Kidney epithelial cell (primary cell): ENCODE measurements around the gene ELMO1. TPM values are rescaled to one million over a fixed set of nuclear protein-coding genes. Genes with fewer than 3 reads are reported as not detected.

Experiments used
- DNase-seq: peaks from one replicate; pipeline ENCODE4 v3.0.0-alpha.2; 2010; ENCODE audit warnings: low read depth
- H3K27me3 ChIP-seq: 2 replicates; pipeline ENCODE4 v1.6.0; 2011; ENCODE audit warnings: low read length; ENCODE audit not compliant: control insufficient read depth, insufficient read depth
- H3K36me3 ChIP-seq: 2 replicates; pipeline ENCODE4 v1.5.1; 2011; ENCODE audit warnings: low read length; ENCODE audit not compliant: control insufficient read depth, insufficient read depth
- H3K4me3 ChIP-seq: 2 replicates; pipeline ENCODE4 v1.5.1; 2011; ENCODE audit warnings: low read depth, mild to moderate bottlenecking, control low read depth, low read length
- total RNA-seq: library from RNA; depleted of rRNA; stranded (reverse); fragments of >200 nt; gene quantifications from 2 replicates; pipeline ENCODE4 v1.2.3, GENCODE V29; 2015
- TF ChIP-seq, protein P1 (sequence below): IDR thresholded peaks from 2 replicates; pipeline ENCODE4 v1.5.1; 2011; ENCODE audit warnings: mild to moderate bottlenecking, moderate library complexity, low read length, control low read depth, inconsistent platforms; ENCODE audit not compliant: insufficient read depth, poor library complexity, severe bottlenecking

ELMO1 gene
- total RNA-seq, 1 donor from 2014 or later, result 11.4 TPM

DNA sequence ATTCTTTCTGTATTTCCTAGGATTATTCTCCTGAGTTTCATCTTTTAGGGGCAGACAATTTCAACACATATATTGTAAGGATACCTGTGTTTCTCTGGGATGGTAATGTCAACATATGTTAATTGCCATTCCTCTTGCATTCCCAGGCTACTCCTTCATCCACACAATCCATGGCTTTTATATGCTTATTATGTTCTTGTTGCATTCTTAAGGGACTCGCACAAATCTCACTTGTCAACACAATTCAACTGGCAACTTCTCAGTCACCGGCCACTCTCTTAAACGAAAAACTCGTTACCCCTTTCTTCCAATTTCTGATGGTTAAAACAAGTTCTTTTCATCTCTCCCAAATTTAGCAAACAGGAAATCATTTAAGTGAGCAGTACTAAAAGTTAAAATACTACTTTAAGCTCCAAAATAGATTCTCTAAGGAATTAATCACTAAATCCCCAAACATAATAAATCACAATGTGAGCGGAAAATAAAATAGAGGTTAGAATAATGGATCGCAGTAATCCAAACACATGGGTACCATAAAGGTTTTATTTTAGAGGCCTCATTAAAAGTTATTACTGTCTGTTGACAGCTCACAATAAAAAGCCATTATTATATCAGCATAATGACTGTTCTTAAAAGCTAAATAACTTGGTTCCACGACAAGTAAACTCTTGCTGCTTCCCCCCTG lies 223.2 kb downstream of the ELMO1 start:
- H3K36me3 ChIP-seq, result no peaks in the 10 kb centered on the region
- no peak overlapping the region for H3K4me3 ChIP-seq
- DNase-seq, result no peak
- H3K27me3 ChIP-seq, result no peaks in the 10 kb centered on the region
- TF ChIP-seq, protein P1, sequence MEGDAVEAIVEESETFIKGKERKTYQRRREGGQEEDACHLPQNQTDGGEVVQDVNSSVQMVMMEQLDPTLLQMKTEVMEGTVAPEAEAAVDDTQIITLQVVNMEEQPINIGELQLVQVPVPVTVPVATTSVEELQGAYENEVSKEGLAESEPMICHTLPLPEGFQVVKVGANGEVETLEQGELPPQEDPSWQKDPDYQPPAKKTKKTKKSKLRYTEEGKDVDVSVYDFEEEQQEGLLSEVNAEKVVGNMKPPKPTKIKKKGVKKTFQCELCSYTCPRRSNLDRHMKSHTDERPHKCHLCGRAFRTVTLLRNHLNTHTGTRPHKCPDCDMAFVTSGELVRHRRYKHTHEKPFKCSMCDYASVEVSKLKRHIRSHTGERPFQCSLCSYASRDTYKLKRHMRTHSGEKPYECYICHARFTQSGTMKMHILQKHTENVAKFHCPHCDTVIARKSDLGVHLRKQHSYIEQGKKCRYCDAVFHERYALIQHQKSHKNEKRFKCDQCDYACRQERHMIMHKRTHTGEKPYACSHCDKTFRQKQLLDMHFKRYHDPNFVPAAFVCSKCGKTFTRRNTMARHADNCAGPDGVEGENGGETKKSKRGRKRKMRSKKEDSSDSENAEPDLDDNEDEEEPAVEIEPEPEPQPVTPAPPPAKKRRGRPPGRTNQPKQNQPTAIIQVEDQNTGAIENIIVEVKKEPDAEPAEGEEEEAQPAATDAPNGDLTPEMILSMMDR, result no peak

- TF ChIP-seq, protein P1, result no peak
- Histone ChIP-seq H3K36me3 (no peaks in the 10 kb centered on the region), H3K4me3 (no peak overlapping the region), H3K27me3 (no peaks in the 10 kb centered on the region)
- no peak for DNase-seq
Observed at GRCh38 chr7:37224746-37225145, 223.9 kb downstream of the ELMO1 start.

DNA sequence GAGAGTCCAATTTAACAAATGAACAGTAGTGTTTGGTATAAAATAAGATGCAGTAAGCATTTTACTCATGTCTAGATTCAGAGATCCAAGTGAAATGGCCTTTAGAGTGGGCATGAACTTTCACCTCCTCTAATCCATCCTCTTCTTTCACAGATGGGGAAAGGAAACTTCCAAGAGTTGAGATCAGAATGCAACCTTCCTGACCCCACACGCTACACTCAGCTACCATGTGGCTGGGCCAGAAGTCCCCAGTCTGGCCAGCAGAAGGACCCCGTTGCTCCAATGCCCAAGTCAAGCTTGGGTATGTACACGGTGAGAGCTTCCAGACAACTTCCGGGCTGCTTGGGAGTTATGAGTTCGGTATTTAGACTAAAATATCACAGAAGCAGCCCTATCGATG lies 228.0 kb downstream of the ELMO1 start:
- TF ChIP-seq, protein P1, result no peak
- Histone ChIP-seq H3K27me3 (no peaks in the 10 kb centered on the region), H3K36me3 (no peaks in the 10 kb centered on the region), H3K4me3 (no peak overlapping the region)
- DNase-seq, result no peak

DNA sequence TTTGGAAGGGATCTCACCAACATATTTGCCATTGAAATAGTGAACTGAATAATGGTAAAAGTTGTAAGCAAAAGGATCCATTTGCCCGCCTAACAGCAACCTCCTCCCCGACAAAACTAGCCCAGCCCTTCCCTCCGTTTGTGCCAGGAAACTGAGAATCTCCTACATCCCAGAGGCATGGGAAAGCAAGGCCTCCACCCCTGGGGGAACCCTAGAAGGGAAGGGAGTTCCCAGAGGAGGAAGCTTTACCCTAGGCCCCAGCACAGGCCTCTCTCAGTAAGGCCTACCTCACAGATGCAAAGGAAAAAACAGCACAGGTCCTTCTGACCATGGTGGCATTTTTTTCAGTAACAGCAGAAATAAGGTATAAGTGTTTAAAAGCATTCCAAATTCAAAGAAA lies 229.7 kb downstream of the ELMO1 start:
- Histone ChIP-seq H3K4me3 (no peak overlapping the region), H3K27me3 (no peaks in the 10 kb centered on the region), H3K36me3 (no peaks in the 10 kb centered on the region)
- TF ChIP-seq, protein P1, result no peak
- DNase-seq, result no peak

- TF ChIP-seq, protein P1, result no peak
- no peaks in the 10 kb centered on the region for H3K27me3 ChIP-seq
- no peak overlapping the region for H3K4me3 ChIP-seq
- no peaks in the 10 kb centered on the region for H3K36me3 ChIP-seq
- DNase-seq, result no peak
Observed at GRCh38 chr7:37216923-37217322, 231.7 kb downstream of the ELMO1 start.

DNA sequence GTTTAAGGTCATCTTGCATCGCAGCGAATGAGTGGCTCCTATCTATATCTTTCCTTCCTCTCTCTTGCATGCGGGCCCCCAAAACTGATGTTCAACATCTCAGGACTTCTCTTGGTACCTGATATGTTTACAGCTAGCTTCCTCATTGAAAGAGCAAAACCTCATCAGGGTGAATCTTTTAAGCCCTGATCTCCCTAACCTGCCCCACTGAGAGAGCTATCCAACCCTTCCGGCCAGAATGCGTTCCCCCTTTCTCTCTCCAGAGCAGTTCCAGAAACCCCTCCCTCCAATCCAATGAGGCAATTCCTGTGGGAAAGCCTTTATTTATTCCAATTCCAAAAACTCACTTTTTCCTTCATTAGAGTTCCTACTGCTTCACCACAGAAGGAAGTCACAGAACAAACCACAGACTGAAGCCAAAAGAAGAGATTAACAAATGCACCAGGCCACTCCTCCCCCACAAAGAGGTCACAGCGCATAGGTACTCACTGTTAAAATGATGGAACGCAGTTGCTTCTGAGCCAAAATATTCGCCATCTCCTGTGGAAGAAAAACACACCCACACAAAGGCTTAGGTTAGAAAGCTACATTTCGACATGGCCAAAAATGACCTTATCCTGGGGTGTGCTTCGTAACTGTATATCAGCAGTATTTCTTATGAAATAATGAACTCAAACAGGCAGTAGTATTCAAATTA lies 232.4 kb downstream of the ELMO1 start:
- H3K4me3 ChIP-seq, result no peak overlapping the region
- H3K36me3 ChIP-seq, result no peaks in the 10 kb centered on the region
- H3K27me3 ChIP-seq, result no peaks in the 10 kb centered on the region
- no peak for DNase-seq
- TF ChIP-seq, protein P1, result no peak
